Activated naive CD4-positive, alpha-beta T cell treated with anti-CD3 and anti-CD28 coated beads, Interleukin-2, amount 50 U/mL, for 16 hours (primary cell): ENCODE data around the gene KCNB1.
"Not testable (repeated sequence)": the region's sequence is repeated elsewhere in the genome, so short reads cannot be mapped to it uniquely, and the experiment has no call there.

ENCODE experiments used
- DNase-seq: peaks from one replicate; pipeline ENCODE4 v3.0.0-alpha.2; 2020

Gene KCNB1

DNA sequence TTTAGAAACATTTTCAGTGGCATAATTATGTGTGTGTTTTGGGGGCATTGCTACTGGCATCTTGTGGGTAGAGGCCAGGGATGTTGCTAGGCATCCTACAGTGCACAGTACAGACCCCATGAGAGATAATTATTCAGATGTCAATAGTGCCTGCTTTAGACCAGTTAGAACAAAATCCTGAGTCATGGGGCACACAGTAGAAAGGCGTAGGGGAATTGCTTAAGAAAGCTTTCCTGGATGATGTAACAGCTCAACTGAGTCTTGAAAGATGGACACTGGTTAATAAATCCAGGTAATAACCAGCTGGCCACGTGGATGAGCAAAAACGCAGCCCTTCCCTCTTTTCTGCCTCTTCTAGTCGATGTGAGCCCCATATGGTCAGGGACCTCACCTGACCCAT, 51.1 kb downstream of the KCNB1 start:
- DNase-seq: no peak

DNA sequence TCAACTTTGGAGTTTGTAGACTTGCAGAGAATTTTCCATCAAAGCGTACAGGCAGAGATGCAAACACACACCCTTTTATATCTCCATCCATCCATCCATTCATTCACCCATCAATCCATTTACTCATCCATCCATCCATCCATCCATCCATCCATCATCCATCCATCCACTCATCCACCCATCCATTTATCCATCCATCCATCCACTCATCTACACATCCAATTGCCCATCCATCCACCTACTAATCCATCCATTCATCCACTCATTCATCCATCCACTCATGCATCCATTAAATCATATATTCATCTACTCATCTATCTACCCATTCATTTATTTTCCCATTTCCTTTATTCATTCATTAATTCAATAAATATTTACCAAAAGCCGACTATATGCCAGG, 52.1 kb downstream of the KCNB1 start:
- DNase-seq: no peak

DNA sequence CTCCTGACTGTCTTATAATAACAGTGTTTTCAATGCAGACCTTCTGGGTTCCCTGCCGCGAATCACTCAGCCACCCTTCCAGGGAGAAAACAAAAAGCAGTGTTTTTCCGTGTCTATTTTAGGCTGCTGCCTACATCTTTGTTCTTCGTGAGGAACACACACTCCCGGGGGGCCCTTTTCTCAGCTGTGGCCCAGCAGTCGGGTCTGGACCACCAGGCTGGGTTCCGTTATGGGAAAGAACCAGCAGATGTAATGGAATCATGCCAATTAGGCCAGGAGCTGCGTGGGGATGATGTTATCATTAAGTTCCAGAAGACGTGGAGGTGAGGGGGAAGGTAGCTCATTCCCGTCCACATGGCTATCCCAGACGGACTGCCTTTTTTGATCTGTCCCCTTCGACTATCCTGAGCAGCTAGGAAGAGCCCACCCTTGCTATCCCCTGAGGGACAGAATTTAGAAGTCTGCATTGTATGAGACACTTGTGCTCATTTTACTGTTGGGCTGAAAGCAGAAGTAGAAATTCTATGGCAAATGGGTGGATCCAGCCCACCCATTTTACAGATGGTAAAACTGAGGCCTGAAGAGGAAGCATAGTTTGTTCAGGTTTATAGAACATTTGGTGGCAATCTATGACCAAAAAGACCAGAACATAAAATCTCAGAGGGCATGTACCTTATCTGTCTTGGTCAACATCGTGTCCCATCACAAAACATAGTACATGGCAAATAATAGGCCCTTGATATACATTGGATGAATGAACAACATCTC, 54.5 kb downstream of the KCNB1 start:
- DNase-seq: no peak

DNA sequence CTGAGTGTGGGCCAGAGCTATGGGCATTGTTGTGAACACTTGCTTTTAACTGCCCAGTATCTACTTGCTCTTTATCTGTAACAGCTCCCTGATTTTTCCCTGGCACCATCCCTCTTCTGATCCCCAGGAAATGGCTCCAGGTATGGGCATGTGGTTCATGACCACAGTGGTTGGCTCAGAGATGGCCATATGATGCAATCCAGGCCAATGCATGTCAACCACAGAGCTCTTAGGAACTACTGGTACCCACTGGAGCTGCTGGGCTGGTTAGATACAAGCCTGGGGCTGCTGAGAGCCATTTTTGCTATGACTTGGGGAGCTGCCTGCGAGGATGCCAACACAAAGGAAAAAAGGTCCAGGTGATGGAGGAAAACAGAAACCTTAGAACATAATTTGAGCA, 55.6 kb downstream of the KCNB1 start:
- no peak for DNase-seq

DNA sequence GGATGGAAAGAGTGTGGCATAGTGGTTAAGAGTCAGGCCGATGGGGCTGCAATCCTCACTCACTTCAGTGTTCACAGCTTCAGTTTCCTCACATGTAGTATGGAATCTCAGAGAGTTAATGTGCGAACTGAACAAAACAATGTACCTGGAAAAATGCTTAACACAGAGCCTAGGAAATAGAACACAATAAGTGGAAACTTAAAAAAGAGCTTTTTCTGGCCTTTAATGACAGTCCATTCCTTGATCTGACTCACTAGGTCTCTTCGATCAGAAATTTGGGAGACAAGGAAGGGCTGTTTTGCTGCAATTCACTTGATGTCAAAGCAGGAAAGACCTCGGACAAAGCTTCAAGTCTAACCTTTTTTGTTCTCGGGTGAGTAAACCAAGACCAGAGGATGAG, 56.1 kb downstream of the KCNB1 start:
- DNase-seq: no peak

DNA sequence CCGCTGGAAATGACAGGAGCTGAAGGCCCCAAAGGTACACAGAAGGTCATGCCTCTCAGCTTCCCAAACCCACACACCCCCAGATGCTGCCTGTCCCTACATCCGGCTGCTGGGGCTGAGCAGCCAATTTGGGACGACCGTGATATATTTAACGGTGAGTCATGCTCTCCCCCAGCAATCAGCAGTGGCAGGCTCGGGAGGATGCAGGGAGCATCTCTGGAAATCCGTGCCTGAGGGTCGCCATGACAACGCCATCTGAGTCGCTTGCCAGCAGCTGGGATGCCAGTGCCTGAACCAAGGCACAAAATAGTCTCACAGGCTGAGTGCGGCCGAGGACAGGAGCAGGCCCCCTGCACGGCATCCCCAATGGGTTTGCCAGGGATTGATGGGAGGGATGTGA, 57.9 kb downstream of the KCNB1 start:
- DNase-seq: no peak

DNA sequence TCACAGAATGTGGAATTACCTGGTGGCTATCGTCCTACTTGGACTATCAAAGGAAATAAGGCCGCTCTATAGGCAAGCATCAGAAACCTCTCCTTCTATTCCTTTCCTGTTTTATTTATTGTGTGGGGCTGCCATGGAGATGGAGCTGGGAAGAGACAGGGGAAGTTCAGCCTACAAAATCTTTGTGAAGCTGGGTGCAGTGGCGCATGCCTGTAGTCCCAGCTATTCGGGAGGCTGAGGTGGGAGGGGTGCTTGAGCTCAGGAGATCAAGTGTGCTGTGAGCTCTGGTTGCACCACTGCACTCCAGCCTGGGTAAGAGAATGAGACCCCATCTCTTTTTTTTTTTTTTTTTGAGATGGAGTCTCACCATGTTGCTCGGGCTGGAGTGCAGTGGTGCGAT, 60.3 kb downstream of the KCNB1 start:
- no peak for DNase-seq

DNA sequence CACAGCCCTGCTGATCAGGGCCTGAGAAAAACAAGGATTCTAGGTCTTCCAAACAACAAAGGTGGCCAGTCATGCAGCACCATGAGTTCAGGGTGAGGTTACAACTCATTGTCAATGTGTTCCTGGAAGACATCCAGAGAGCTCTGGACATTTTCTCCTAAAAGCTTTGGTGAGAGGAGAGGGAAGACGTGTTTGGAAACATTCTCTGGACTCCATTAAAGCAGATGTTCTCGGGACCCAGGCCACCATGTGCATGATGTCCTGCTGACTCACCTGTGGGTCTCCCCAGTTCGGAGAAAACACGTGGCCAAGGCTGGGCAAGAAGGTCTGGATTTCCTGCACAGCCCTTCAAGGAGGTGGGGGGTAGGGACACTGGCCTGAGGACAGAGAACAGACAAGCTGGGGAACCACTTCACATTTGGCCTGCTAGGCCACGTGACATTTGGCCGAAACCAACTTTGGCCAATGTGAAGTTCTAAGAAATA, 61.6 kb downstream of the KCNB1 start:
- no peak for DNase-seq

DNA sequence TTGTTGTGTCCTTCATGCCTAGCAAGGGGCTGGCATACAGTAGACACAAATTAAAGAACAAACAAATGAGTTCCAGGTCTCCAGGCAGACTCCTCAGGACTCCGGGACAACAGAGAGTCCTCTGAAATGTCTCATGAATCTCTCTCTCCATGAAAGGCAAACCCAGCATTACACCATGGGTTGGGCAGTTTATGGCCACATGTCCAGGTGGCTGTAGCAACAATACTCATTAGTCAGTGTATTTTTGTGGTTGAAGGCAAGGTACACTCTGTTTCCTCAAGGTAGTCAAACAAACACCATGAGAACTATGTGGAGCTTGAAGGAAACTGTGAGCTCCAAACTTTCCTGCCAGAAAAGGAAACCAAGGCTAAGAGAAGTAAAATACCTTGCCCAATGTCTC, 62.2 kb downstream of the KCNB1 start:
- DNase-seq: no peak

DNA sequence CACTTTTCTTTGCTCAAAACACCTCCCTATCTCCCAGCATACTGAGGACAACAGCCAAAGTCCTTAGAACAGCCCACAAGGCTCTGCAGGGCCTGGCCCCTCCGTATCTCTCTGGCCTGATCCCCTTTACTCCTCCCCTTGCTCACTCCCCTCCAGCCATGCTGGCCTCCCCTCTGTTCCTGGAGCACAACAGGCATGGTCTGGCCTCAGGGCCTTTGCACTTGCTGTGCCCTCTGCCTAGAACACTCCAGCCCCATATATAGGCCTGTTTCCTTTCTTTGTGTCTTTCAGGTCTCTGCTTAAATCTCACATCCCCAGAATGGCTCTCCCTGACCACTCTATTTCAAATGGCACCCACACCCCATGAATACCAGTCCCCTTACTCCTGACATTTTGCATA, 62.7 kb downstream of the KCNB1 start:
- no peak for DNase-seq

DNA sequence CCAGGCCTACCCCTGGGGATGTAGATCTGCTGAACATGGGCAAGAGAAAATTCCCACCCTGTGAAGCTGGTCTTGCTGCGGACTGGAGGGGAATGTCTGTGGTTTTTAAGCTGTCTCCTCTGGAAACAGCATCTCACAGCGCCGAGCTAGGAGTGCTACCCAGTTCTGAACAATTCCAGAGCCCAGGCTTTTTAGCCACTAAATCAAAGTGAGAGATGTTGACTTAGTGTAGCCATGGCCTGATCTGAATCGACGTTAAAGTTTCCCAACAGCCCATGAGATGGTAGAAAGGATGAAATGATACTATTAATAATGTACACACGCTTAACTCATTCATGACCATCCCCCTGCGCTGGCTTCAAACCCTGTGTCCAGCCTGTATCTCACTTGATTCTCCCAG, 63.7 kb downstream of the KCNB1 start:
- no peak for DNase-seq

DNA sequence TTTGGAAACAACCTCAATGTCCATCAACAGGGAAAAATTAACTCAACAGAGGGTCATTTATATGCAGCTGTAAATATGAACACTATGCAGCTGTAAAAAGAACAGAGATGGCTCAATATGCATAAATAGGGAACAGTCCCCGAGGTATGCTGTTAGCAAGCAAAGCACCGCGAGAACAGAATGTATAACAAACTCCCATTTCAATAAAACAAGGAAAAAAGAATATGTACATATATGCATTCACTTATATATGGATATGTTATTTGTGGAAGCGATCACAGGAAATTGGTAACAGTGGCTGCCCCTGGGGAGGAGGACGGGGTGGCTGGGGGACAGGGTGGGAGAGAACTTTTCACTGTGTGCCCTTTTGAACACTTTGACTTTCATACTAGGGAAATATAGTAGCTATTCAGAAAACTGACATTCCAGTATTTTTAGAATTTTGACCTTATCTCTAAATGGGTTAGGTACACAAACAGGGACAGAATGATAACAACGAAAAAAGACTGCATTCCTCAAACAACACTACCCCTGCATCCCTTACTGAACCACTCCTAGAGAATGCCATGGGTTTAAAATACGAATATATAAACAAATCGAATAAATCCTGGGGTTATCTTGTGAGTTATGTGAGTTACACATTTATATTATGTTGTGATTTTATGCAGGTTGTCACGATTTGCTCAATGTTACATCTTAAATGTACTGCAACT, 64.5 kb downstream of the KCNB1 start:
- DNase-seq: no peak

DNA sequence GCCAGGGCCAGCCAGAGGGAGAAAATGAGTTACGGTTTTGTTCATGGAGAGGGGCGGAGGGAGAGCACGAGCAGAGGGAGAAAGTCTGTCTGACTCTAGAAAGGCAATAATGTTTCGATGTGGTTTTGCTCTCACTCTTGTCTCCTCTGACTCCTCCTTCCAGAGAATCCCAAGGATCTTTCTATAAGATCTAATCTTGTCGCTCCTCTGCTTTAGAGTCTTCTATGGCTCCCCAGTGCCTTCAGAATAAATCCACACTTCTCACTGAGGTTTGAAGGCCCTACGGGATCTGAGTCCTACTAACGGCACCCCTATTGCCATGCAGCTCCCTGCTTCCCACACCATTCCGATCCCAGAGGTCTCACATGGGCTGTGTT, 66.8 kb downstream of the KCNB1 start:
- no peak for DNase-seq

DNA sequence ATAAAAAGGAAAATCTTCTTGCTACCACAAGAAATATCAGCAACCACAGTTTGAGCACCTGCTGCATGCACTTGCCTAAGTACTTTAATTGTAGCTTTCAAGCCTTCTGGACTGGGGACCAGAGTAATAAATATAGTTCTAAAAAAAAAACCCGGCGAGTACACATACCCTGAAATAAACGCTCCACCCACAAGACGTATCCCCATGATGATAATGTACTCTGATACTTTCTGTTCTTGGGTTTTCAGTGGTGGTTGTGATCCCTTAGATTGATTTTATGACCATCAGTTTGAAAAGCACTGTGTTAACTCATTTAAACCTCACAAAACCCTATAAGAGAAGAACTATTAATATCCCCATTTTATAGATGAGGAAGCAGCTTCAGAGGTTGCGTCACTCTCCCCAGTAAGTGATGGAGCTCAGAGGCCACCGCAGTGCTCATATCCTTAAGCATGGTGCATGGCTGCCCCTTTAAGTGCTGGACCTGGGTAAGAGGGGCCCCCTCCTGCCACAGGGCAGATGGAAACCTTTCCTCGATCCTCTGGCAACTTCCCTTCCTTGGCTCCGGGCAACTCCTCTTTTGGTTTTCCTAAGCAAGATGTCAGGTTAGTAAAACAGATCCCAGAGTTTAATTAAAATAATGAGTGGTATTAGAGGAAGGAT, 67.3 kb downstream of the KCNB1 start:
- no peak for DNase-seq

DNA sequence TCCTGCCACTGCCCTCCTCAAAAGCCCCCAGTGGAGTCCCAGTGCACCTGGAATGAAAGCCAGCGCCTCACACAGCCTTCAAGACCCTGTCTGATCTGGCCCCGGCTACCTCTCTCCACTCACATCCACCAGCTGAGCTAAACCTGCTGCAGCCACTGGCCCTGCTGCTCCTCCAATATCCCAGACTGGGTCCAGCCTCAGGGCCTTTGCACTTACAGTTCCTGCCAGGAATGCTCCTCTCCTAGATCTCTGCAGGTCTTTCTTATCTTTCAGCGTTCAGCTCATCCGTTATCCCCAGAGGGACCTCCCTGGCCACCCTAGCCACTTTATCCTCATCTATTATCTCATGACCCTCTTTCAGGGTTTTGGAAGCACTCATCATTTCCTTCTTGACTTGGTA, 68.8 kb downstream of the KCNB1 start:
- DNase-seq: no peak

DNA sequence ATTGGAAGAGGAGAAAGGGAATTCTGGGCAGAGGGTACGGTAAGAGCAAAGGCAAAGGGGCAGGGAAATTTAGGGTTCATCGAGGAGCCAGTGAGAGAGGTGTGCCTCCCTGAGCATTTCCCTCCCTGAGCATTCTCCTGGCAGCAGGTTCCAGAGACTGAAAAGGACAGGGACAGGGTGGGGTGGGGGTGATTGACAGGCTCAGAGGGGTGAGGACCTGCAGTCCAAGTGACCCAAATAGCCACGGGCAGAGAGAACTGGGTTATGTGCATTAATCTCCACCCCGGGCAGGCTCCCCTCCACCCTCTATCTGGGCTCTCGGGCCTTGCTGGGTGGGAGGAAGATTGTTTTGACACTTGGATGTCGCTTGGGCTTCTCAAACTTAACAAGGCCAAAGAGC, 69.5 kb downstream of the KCNB1 start:
- DNase-seq: no peak

DNA sequence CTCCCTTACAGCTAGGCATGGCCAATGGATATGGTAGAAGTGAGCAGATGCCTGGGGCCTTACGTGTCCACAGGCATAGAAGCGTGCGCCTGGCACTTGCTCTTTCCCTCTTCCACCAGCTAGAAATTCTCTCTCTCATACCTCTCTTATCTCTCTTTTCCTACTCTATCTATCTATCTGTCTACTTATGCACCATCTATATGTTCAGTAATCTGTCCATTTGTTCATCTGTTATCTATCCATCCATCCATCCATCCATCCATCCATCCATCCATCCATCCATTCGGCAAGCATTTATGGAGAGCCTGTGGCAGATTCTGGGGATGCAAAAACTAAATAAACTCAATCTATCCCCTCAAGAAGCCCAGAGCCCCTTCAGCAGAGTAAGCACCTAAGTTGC, 70.2 kb downstream of the KCNB1 start:
- DNase-seq: no peak

DNA sequence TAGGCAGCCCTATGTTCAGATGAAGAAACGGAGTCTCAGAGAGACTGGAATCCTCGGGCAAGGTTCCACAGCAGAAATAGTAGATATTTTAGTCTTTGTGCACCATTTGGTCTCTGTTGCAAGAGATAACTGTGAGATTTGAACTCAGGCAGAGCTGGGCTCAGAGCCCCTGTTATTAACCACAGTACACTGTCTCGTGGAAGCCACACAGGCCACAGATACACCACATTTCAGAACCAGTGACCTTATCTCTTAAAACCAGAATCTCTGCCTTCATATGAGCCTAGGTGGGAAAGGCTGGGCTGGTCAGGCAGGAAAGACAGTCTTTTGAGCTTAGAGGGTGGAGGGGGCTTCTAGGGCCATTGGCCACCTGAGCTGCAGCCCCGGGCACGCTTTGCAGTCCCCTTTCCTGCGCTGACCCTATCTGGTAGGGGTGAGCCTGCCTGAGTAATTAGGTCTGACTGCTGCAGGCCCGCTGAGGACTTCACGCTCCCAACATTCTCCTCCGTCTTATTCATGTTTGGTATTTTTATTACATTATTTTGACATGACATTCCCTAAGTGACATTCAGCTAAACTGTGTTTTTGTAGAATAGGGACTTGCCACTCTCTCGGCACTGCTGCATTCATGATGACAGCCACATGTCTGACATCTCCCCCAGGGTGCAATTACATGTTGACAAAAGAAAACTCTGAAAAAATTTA, 71.1 kb downstream of the KCNB1 start:
- DNase-seq: no peak

DNA sequence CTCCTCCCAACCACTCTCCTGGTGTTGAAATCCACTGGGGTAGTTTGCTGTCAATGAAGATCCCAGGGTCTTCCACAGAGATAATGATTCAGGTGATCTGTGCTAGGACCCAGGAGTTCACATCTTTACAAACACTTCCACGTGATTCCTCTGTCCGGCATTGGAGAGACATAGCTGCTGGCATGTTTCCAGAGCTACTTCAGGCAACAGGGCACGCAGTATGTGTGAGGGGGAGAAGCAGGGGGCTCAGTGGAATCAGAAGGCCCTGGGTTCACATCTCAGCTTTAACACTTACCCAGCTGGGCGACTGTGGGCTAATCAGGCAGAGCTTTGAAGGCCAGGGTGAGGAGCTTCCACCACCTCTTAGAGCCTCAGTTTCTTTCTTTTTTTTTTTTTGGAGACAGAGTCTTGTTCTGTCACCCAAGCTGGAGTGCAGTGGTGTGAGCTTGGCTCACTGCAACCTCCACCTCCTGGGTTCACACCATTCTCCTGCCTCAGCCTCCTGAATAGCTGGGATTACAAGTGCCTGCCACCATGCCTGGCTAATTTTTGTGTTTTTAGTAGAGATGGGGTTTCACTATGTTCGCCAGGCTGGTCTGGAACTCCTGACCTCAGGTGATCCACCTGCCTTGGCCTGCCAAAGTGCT, 72.4 kb downstream of the KCNB1 start:
- not testable (repeated sequence) for DNase-seq

DNA sequence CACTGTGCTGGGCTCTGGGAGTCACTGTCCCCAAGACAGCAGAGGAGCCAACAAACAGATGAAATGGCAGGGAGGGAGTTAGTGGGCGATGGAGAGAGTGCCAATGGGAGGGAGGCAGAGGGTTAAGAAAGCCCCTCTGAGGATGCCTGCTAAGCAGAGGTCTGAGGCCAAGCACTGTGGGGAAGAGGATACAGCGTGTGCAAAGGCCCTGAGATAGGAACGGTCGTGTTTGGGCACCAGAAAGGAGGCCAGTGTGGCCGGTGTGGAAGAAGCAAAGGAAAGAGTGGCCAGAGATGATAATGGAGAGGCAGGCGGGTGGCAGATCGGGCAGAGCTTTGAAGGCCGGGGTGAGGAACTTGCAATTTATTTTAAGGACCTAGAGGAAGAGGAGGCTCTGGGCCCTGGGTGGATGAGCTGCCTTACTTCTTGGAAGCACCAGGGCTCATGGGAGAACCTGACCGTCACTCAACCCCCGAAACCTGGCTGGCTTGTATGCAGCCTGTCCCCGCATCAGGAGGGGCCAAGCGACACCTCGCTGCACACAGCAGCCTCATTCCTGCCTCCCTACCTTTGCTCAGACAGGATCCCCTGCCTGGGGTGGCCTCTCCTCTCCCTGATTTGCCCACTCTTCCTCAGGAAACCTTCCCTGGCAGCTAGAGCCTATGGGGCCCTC, 73.0 kb downstream of the KCNB1 start:
- DNase-seq: no peak

DNA sequence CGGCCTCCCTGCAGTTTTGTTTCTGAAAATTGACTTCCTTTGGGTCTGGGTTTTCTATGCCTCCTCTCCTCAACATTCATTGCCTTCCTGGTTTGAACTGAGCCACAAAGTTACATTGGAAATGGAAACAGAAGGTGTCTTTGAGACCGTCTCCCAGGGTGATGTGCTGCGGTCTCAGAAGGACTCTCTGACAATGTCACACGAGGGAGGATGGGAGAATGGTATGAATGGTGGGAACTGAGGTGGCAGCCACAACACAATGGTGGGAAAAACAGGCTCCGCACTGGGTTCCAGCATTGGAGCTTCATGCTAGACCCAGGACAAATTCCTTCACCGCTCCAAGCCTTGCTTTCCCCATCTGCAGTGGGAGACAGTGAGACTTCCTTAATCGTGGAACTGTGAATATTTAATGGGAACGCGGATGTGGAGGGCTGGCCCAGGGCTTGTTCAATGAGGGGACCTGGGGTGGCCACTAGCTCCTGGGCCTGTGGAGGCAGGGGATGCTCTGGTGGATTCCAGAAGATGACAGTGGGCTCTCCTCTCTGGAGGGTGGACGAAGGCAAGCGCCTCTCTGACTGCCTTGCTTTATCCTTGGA, 73.9 kb downstream of the KCNB1 start:
- DNase-seq: no peak

DNA sequence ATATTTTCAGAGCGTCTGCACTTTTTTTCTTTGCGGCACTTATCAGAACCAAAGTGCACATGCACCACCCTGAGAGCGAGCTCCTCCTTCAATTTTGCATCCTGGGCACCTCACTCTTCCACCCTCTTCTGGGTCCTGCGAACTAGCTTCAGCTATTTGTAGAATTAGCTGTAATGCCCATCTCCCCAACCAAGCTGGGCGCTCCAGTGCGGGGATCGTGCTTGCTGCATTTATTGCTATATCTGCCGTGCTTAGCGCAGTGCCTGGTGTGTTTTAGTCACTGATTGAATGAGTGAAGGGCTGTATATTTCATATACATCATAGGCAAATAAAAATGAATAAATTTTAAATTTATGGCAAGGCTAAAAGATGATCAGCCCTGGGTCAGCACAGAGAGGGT, 75.8 kb downstream of the KCNB1 start:
- DNase-seq: no peak
